ENCODE measurements around the gene C16orf74. TPM values are rescaled to one million over a fixed set of nuclear protein-coding genes. Genes with fewer than 3 reads are reported as not detected.

C16orf74 gene
- total and polyA plus RNA-seq, 5 donors from 2014 or later: 5.5 to 41.6 (median 26.2) TPM

- Mint-ChIP-seq H3K27me3 (no peaks in the 10 kb centered on the region), H3K27ac (no peak overlapping the region), H3K4me1 (peaks cover 4 to 13% (median 10%) of the 10 kb centered on the region in 4 donors), H3K9me3 (no peaks in the 10 kb centered on the region), H3K36me3 (peaks cover 21% of the 10 kb centered on the region), H3K4me3 (no peak overlapping the region)
- Histone ChIP-seq H3K4me1 (ENCODE audit: control insufficient read depth, insufficient read depth, low read length, poor library complexity, severe bottlenecking) (no peaks in the 10 kb centered on the region), H3K9me3 (ENCODE audit: control insufficient read depth in 2 of 2, low read length in 2 of 2) (no peaks in the 10 kb centered on the region), H3K36me3 (ENCODE audit: control insufficient read depth, insufficient read depth, low read length) (peaks cover 20% of the 10 kb centered on the region), H3K4me3 (ENCODE audit: low read depth, low read length) (no peak overlapping the region), H3K27me3 (ENCODE audit: control insufficient read depth, insufficient read depth, low read length) (no peaks in the 10 kb centered on the region), H3K27ac (ENCODE audit: insufficient read depth, low read length, poor library complexity, severe bottlenecking) (no peak overlapping the region)
- DNase-seq (no peak), ATAC-seq (ENCODE audit: low read depth in 2 of 2) (no peak)
These were observed 72.1 kb downstream of the C16orf74 start for GRCh38 chr16:85678821-85679220.

DNA sequence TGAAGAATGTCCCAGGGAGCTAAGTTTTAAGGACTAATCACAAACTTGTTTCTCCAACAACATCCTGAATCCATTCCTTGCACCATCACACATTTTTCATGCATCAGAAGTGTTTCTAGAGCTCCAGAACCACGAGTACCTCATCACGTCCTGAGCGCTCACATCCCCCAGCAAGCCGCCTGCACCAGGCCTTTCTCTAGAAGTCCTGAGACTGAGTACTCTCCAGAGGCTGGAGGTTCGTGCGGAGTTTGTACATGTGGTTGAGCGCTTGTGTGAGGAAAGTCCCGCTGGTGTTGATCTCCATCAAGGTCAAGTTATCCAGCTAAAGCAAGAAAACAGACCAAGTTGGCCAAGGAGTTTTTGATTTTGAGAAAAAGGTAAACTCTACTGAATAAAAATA is 72.9 kb downstream of the C16orf74 start:
- Histone ChIP-seq H3K9me3 (ENCODE audit: control insufficient read depth in 2 of 2, low read length in 2 of 2) (no peaks in the 10 kb centered on the region), H3K36me3 (ENCODE audit: control insufficient read depth, insufficient read depth, low read length) (peaks cover 24% of the 10 kb centered on the region), H3K27me3 (ENCODE audit: control insufficient read depth, insufficient read depth, low read length) (no peaks in the 10 kb centered on the region), H3K27ac (ENCODE audit: insufficient read depth, low read length, poor library complexity, severe bottlenecking) (no peak overlapping the region), H3K4me1 (ENCODE audit: control insufficient read depth, insufficient read depth, low read length, poor library complexity, severe bottlenecking) (no peaks in the 10 kb centered on the region), H3K4me3 (ENCODE audit: low read depth, low read length) (no peak overlapping the region)
- Mint-ChIP-seq H3K4me3 (no peak overlapping the region), H3K27me3 (no peaks in the 10 kb centered on the region), H3K36me3 (peaks cover 21% of the 10 kb centered on the region), H3K4me1 (peaks cover 4 to 11% (median 7%) of the 10 kb centered on the region in 4 donors), H3K27ac (no peak overlapping the region), H3K9me3 (no peaks in the 10 kb centered on the region)
- ATAC-seq (ENCODE audit: low read depth in 2 of 2) (no peak), DNase-seq (no peak)

DNA sequence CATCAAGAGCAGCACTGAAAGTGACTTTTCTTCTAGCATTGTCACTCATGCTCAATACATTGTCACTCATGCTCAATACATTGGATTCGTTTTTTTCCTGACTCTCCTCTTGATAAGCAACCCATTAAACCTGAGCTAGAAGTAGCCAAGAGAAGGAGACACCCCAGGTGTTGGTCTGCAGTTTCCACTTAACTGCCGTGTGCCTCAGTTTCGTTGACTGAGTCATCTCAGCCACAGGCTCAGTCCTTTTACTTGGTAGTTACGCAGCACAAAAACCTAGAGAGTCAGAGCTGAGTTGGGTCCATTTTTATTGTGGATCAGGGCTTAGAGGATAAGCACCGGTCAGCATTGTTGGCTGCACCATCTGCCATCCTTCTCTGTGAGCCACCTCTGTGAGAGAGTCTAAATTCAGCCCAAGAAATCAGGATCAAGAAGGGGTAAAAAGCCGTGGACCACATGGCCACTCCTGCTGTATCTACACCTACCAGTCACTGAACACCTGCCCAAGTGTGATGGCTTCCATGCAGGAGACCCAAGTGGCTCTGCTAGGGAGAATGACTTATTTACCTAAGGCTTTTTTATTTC is 73.4 kb downstream of the C16orf74 start:
- Mint-ChIP-seq H3K9me3 (no peaks in the 10 kb centered on the region), H3K36me3 (peaks cover 26% of the 10 kb centered on the region), H3K4me1 (peaks cover 4 to 11% (median 7%) of the 10 kb centered on the region in 4 donors), H3K4me3 (no peak overlapping the region), H3K27me3 (no peaks in the 10 kb centered on the region), H3K27ac (no peak overlapping the region)
- ATAC-seq (ENCODE audit: low read depth in 2 of 2) (no peak), DNase-seq (no peak)
- Histone ChIP-seq H3K4me3 (ENCODE audit: low read depth, low read length) (no peak overlapping the region), H3K4me1 (ENCODE audit: control insufficient read depth, insufficient read depth, low read length, poor library complexity, severe bottlenecking) (no peaks in the 10 kb centered on the region), H3K9me3 (ENCODE audit: control insufficient read depth in 2 of 2, low read length in 2 of 2) (no peaks in the 10 kb centered on the region), H3K36me3 (ENCODE audit: control insufficient read depth, insufficient read depth, low read length) (peaks cover 27% of the 10 kb centered on the region), H3K27ac (ENCODE audit: insufficient read depth, low read length, poor library complexity, severe bottlenecking) (no peak overlapping the region), H3K27me3 (ENCODE audit: control insufficient read depth, insufficient read depth, low read length) (no peaks in the 10 kb centered on the region)

DNA sequence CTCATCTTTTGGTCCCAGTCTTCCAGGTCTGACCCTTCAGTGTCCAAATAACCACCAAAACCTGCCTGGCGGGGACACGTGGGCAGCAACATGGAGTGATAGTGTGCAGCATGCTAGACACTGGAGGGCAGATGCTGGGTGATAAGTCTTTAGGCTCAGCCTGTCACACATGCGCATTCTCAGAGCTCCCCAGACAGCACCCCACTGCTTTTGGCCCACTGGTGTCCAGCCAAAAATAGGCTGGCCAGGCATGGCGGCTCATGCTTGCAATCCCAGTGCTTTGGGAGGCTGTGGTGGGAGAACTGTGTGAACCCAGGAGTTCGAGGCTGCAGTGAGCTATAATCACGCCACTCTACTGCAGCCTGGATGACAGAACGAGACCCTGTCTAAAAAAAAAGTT is 74.4 kb downstream of the C16orf74 start:
- no peak overlapping the region for H3K27ac ChIP-seq (ENCODE audit: insufficient read depth, low read length, poor library complexity, severe bottlenecking)
- Mint-ChIP-seq H3K36me3 (peaks cover 29% of the 10 kb centered on the region), H3K27ac (no peak overlapping the region), H3K9me3 (no peaks in the 10 kb centered on the region), H3K4me1 (peaks cover 4 to 11% (median 7%) of the 10 kb centered on the region in 4 donors), H3K4me3 (no peak overlapping the region), H3K27me3 (no peaks in the 10 kb centered on the region)
- H3K4me1 ChIP-seq (ENCODE audit: control insufficient read depth, insufficient read depth, low read length, poor library complexity, severe bottlenecking): no peaks in the 10 kb centered on the region
- H3K4me3 ChIP-seq (ENCODE audit: low read depth, low read length): no peak overlapping the region
- H3K36me3 ChIP-seq (ENCODE audit: control insufficient read depth, insufficient read depth, low read length): peaks cover 33% of the 10 kb centered on the region
- H3K9me3 ChIP-seq (ENCODE audit: control insufficient read depth in 2 of 2, low read length in 2 of 2): no peaks in the 10 kb centered on the region
- ATAC-seq (ENCODE audit: low read depth in 2 of 2) (no peak), DNase-seq (no peak)
- H3K27me3 ChIP-seq (ENCODE audit: control insufficient read depth, insufficient read depth, low read length): no peaks in the 10 kb centered on the region

GRCh38 chr16:85675251-85675874 is 75.5 kb downstream of the C16orf74 start:
- Mint-ChIP-seq H3K36me3 (peaks cover 32% of the 10 kb centered on the region), H3K27me3 (no peaks in the 10 kb centered on the region), H3K4me3 (no peak overlapping the region), H3K4me1 (peaks cover 1 to 8% (median 4%) of the 10 kb centered on the region in 4 donors), H3K9me3 (no peaks in the 10 kb centered on the region), H3K27ac (peak overlapping the region; percentile 41 to 85 (median 68))
- Histone ChIP-seq H3K4me1 (ENCODE audit: control insufficient read depth, insufficient read depth, low read length, poor library complexity, severe bottlenecking) (no peaks in the 10 kb centered on the region), H3K27ac (ENCODE audit: insufficient read depth, low read length, poor library complexity, severe bottlenecking) (no peak overlapping the region), H3K36me3 (ENCODE audit: control insufficient read depth, insufficient read depth, low read length) (peaks cover 36% of the 10 kb centered on the region), H3K27me3 (ENCODE audit: control insufficient read depth, insufficient read depth, low read length) (no peaks in the 10 kb centered on the region), H3K4me3 (ENCODE audit: low read depth, low read length) (no peak overlapping the region), H3K9me3 (ENCODE audit: control insufficient read depth in 2 of 2, low read length in 2 of 2) (no peaks in the 10 kb centered on the region)
- ATAC-seq (ENCODE audit: low read depth in 2 of 2) (no peak), DNase-seq (peak in 1 of 3 donors; percentile 20)

GRCh38 chr16:85674828-85675227 is 76.1 kb downstream of the C16orf74 start:
- Mint-ChIP-seq H3K27me3 (no peaks in the 10 kb centered on the region), H3K36me3 (peaks cover 33% of the 10 kb centered on the region), H3K4me3 (no peak overlapping the region), H3K27ac (peak overlapping the region; percentile 27 to 85 (median 68)), H3K4me1 (peaks cover 0 to 5% (median 2%) of the 10 kb centered on the region in 4 donors), H3K9me3 (no peaks in the 10 kb centered on the region)
- peaks cover 41% of the 10 kb centered on the region for H3K36me3 ChIP-seq (ENCODE audit: control insufficient read depth, insufficient read depth, low read length)
- H3K4me3 ChIP-seq (ENCODE audit: low read depth, low read length): no peak overlapping the region
- ATAC-seq (ENCODE audit: low read depth in 2 of 2) (no peak), DNase-seq (peak in 1 of 3 donors; percentile 30)
- H3K9me3 ChIP-seq (ENCODE audit: control insufficient read depth in 2 of 2, low read length in 2 of 2): no peaks in the 10 kb centered on the region
- no peaks in the 10 kb centered on the region for H3K27me3 ChIP-seq (ENCODE audit: control insufficient read depth, insufficient read depth, low read length)
- H3K27ac ChIP-seq (ENCODE audit: insufficient read depth, low read length, poor library complexity, severe bottlenecking): no peak overlapping the region
- H3K4me1 ChIP-seq (ENCODE audit: control insufficient read depth, insufficient read depth, low read length, poor library complexity, severe bottlenecking): no peaks in the 10 kb centered on the region

- Mint-ChIP-seq H3K9me3 (no peaks in the 10 kb centered on the region), H3K4me1 (peaks cover 0 to 5% (median 2%) of the 10 kb centered on the region in 4 donors), H3K27me3 (no peaks in the 10 kb centered on the region), H3K36me3 (peaks cover 29% of the 10 kb centered on the region), H3K4me3 (no peak overlapping the region), H3K27ac (peak overlapping the region in 2 of 3 donors; percentile 68 to 85)
- no peaks in the 10 kb centered on the region for H3K9me3 ChIP-seq (ENCODE audit: control insufficient read depth in 2 of 2, low read length in 2 of 2)
- ATAC-seq (ENCODE audit: low read depth in 2 of 2) (no peak), DNase-seq (no peak)
- no peaks in the 10 kb centered on the region for H3K27me3 ChIP-seq (ENCODE audit: control insufficient read depth, insufficient read depth, low read length)
- H3K4me3 ChIP-seq (ENCODE audit: low read depth, low read length): no peak overlapping the region
- H3K27ac ChIP-seq (ENCODE audit: insufficient read depth, low read length, poor library complexity, severe bottlenecking): no peak overlapping the region
- H3K36me3 ChIP-seq (ENCODE audit: control insufficient read depth, insufficient read depth, low read length): peaks cover 44% of the 10 kb centered on the region
- no peaks in the 10 kb centered on the region for H3K4me1 ChIP-seq (ENCODE audit: control insufficient read depth, insufficient read depth, low read length, poor library complexity, severe bottlenecking)
These were observed 76.5 kb downstream of the C16orf74 start for GRCh38 chr16:85674418-85674755.

Data from CD4-positive, CD25-positive, alpha-beta regulatory T cell (primary cell).